HEK293T (cell line): ENCODE results near the gene GRAMD4.

Experiments used
- BHLHE40 ChIP-seq: fragments of 450-650 bp; IDR thresholded peaks from 2 replicates; pipeline ENCODE4 v1.6.1; 2016; ENCODE audit warnings: mild to moderate bottlenecking, moderate library complexity, borderline replicate concordance
- CTBP1 ChIP-seq: fragments of 450-650 bp; IDR thresholded peaks from 2 replicates; pipeline ENCODE4 v1.6.1; 2016; ENCODE audit warnings: borderline replicate concordance
- FOXA1 ChIP-seq: fragments of 450-650 bp; IDR thresholded peaks from 2 replicates; pipeline ENCODE4 v1.6.1; 2016; ENCODE audit warnings: mild to moderate bottlenecking
- FOXK2 ChIP-seq: fragments of 450-650 bp; IDR thresholded peaks from 2 replicates; pipeline ENCODE4 v1.6.1; 2016; ENCODE audit warnings: mild to moderate bottlenecking
- HDGF ChIP-seq: fragments of 450-650 bp; IDR thresholded peaks from 2 replicates; pipeline ENCODE4 v1.6.1; 2017; ENCODE audit warnings: antibody characterized with exemption, borderline replicate concordance
- NFRKB ChIP-seq: fragments of 450-650 bp; IDR thresholded peaks from 2 replicates; pipeline ENCODE4 v1.6.1; 2016; ENCODE audit warnings: mild to moderate bottlenecking, moderate library complexity
- SP1 ChIP-seq: fragments of 450-650 bp; IDR thresholded peaks from 2 replicates; pipeline ENCODE4 v1.6.1; 2017
- SUZ12 ChIP-seq: fragments of 450-650 bp; IDR thresholded peaks from 2 replicates; pipeline ENCODE4 v1.6.1; 2016; ENCODE audit warnings: mild to moderate bottlenecking
- ZNF384 ChIP-seq: fragments of 450-650 bp; IDR thresholded peaks from 2 replicates; pipeline ENCODE4 v1.6.1; 2016
- TF ChIP-seq, protein P1 (sequence below): fragments of 450-650 bp; IDR thresholded peaks from 2 replicates; pipeline ENCODE4 v1.6.1; 2016

DNA sequence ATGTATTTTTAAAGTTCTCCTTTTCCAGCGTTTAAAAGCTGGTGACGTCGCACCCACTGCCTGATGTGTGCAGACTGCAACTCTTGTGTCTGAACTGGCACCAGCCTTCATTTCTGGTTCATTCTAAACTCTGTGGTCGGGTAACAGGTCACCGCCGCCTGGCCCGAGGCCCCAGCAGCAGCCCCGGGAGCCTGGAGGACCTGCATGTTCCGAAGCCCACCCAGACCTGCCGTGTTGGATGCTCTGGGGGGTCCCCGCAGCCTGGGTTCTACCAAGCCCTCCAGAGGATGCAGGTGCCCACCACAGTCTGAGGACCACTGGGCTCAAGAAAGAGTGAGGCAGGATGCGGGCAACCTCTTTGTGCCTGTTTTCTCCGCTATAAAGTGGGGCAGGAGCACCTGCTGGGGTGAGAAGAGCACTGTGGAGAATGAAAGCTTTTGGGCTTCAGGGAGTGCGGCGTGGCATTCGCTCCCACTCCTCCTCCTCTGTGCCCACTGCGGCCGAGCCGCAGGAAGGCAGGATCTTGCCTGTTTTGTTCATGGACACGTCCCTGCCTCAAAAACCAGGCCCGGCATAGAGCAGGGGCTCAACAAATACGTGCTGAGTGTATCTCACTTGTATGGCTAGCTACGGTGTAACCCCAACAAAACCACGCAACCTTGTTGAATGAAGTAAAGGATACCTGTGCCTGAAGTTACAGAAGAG lies 77.8 kb downstream of the GRAMD4 start:
- no peak for TF ChIP-seq SP1
- TF ChIP-seq, protein P1, sequence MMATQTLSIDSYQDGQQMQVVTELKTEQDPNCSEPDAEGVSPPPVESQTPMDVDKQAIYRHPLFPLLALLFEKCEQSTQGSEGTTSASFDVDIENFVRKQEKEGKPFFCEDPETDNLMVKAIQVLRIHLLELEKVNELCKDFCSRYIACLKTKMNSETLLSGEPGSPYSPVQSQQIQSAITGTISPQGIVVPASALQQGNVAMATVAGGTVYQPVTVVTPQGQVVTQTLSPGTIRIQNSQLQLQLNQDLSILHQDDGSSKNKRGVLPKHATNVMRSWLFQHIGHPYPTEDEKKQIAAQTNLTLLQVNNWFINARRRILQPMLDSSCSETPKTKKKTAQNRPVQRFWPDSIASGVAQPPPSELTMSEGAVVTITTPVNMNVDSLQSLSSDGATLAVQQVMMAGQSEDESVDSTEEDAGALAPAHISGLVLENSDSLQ = no peak
- no peak for TF ChIP-seq FOXA1
- TF ChIP-seq BHLHE40 = no peak
- TF ChIP-seq FOXK2 = no peak
- TF ChIP-seq ZNF384 = no peak
- TF ChIP-seq SUZ12 = no peak
- no peak for TF ChIP-seq CTBP1
- TF ChIP-seq HDGF = no peak
- TF ChIP-seq NFRKB = no peak
